NCI-H1048 (cell line): ENCODE measurements around the gene HYLS1.

Experiments used
- DNase-seq: peaks from one replicate; lab custom pipeline; 2025; lab: John Stamatoyannopoulos, UW

The HYLS1 gene

GRCh38 chr11:125950178-125950490, 62.7 kb downstream of the HYLS1 start:
- no peak for DNase-seq
